GM18505 (cell line): ENCODE data around the gene SRD5A1.

ENCODE experiments used
- ATAC-seq: cut with Tn5 transposase; IDR thresholded peaks from one replicate; pipeline ENCODE4 v1.9.1; 2021; ENCODE audit not compliant: unreplicated experiment
- POLR2A ChIP-seq: IDR thresholded peaks from 4 replicates; pipeline ENCODE4 v1.6.1; 2011; ENCODE audit warnings: borderline replicate concordance; ENCODE audit not compliant: insufficient read depth, insufficient read length; ENCODE audit errors: extremely low read depth

SRD5A1 gene

GRCh38 chr5:6717687-6718086 is 84.4 kb downstream of the SRD5A1 start:
- no peak for ATAC-seq
- no peak for TF ChIP-seq POLR2A

GRCh38 chr5:6718161-6718681 is 85.0 kb downstream of the SRD5A1 start:
- no peak for TF ChIP-seq POLR2A
- no peak for ATAC-seq

- ATAC-seq: no peak
- TF ChIP-seq POLR2A: no peak
These were observed 85.5 kb downstream of the SRD5A1 start for GRCh38 chr5:6718718-6719117.

- no peak for ATAC-seq
- no peak for TF ChIP-seq POLR2A
These were observed 86.2 kb downstream of the SRD5A1 start for GRCh38 chr5:6719417-6719816.

- no peak for ATAC-seq
- no peak for TF ChIP-seq POLR2A
These were observed 86.8 kb downstream of the SRD5A1 start for GRCh38 chr5:6719896-6720560.

- no peak for TF ChIP-seq POLR2A
These were observed 87.3 kb downstream of the SRD5A1 start for GRCh38 chr5:6720561-6720921.

GRCh38 chr5:6721442-6721841 is 88.2 kb downstream of the SRD5A1 start:
- no peak for ATAC-seq

More at GRCh38 chr5:6720561-6720921, 87.3 kb downstream of the SRD5A1 start:
- no peak for ATAC-seq

GRCh38 chr5:6722015-6722414 is 88.8 kb downstream of the SRD5A1 start:
- peak; percentile 64 for ATAC-seq

More at GRCh38 chr5:6721442-6721841, 88.2 kb downstream of the SRD5A1 start:
- no peak for TF ChIP-seq POLR2A

GRCh38 chr5:6723122-6723815 is 90.0 kb downstream of the SRD5A1 start:
- no peak for TF ChIP-seq POLR2A
- ATAC-seq: no peak

More at GRCh38 chr5:6722015-6722414, 88.8 kb downstream of the SRD5A1 start:
- TF ChIP-seq POLR2A: no peak

GRCh38 chr5:6723816-6724300 is 90.6 kb downstream of the SRD5A1 start:
- no peak for ATAC-seq
- TF ChIP-seq POLR2A: no peak
